SH-SY5Y (cell line): Measurements from ENCODE around the gene MTMR4.

Source experiments
- GATA2 ChIP-seq: IDR thresholded peaks from 2 replicates; pipeline ENCODE4 v1.6.1; 2011; ENCODE audit warnings: mild to moderate bottlenecking, low read depth, low read length
- GATA3 ChIP-seq: IDR thresholded peaks from 2 replicates; pipeline ENCODE4 v1.6.1; 2011; ENCODE audit warnings: low read depth, mild to moderate bottlenecking, low read length, moderate library complexity

MTMR4 gene

DNA sequence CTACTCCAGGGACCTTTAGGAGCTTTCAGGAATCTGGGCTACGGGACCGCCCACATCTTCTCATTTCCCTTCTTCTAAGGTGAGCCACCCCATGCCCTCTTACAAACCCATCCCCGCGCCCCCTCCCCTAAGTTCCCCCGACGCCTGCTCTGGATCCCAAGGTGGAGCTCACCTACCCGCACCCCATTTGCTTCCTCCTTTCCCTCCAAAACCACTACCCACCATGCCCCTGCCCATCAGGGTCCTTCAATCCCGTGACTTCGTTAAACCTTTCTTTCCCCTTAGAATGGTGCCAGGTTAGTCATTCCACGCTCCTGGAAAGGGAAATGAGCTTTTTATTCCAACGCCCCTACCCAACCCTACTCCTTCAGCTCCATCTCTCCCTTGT lies 326 bp upstream of the MTMR4 start:
- TF ChIP-seq GATA3 (no peak), GATA2 (no peak)

DNA sequence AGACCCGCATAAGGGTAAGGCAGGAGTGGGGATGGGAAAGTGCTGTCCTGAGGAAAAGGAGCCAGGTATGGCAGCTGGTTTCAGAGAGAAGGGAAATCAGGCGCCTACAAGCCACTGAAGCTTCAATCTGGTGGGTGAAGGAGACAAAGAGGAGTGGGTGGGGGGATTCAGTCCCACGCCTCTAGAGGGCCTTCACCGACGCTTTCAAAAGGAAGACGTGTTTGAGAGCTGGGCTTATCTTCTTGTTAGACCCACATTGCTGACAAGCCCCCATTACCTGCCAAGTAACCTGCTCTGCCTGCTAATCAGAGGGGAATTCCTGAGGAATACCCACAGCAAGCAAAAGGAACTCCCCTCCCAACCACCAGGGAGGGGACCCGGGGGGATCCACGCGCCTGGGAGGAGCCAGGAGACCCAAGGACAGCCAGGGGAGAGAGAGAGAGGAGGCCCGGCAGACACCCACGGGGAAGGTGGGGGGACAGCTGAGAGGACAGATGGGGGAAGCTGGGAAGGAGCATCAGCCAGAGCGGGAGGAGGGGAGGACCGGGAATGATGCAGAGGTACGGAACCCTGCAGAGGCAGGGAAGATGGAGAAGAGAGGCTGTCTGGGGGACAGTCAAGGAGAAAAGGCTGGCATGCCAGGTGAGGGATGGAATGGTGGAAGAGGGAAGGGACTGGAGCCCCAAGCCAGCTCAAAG lies 1.0 kb downstream of the MTMR4 start:
- TF ChIP-seq GATA2 (no peak), GATA3 (no peak)

DNA sequence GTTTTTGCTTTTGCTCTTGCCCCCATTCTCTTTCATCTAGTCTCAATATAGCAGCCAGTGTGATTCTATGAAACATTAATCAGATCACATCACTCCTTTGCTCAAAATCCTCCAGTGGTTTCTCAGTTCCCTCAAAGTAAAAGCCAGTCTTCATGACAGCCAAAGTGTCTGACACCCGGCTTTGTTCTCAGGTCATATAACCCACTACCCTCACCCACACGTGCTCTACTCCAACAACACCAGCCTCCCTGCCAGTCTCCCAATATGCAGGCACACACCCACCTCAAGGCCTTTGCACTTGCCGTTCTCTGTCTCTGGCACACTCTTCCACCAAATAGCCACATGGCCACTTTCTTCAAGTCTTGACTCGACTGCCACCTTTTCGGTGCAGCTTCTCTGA lies 4.4 kb downstream of the MTMR4 start:
- TF ChIP-seq GATA3 (no peak), GATA2 (no peak)

DNA sequence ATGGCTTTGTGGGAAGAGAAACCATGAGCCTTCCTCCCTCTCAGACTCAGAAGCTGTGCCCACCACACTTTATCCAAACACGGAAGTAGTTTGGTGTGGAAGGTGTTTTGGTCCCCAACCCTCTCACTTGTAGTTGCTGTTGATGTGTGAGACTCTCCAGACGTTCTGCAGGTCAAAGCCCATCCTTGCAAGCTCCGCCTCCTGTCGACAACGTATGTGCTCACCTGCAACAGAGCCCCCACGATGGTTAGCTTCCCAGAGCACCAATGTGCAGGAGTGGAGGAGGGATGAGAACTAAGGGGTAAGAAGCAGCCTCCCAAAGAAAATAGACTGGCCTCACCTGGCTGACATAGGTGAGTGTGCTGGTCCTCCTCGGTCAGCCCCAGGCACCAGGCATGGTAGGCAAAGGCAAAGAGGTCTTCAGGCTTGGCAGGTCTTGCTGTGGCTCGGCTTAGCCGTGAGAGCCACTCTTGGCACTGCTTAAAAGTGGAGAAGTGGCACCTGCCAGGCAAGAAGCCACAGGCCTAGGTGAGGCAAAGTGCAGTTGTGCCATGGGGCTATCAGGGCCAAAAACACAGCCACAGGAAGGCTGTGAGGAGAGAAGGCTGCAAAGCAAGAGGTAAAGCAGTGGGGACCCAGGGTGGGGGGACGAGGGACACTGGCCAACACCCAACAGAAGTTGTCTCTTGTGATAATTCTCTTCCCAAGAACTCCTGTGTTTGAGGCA lies 5.9 kb downstream of the MTMR4 start:
- TF ChIP-seq GATA2 (no peak), GATA3 (no peak)

DNA sequence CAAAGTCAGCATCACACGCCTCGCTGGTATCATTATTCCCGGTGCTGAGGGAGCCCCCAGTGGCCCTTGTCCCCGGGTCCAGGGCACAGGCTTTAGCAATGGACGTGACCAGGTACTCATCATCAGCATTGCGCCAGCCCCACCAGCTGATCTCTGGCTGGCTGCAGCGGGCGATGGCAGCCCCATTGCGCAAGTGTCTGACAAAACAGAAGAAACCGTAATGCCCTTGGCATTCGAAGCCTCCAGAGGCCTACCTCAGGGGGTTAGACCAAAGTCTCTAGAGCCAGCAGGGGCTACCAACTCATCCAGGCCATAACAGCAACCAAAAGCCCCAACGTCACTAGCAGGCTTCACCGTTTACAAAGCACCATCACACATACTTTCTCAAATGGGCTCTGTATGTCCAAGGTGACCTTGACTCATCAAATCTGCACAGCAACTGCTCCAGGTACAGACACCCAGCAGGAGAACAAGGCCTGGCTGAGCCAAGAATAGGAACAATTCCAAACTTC lies 7.3 kb downstream of the MTMR4 start:
- TF ChIP-seq GATA2 = no peak
- TF ChIP-seq GATA3 = no peak

GRCh38 chr17:58506354-58507080 lies 7.9 kb downstream of the MTMR4 start:
- no peak for TF ChIP-seq GATA3

DNA sequence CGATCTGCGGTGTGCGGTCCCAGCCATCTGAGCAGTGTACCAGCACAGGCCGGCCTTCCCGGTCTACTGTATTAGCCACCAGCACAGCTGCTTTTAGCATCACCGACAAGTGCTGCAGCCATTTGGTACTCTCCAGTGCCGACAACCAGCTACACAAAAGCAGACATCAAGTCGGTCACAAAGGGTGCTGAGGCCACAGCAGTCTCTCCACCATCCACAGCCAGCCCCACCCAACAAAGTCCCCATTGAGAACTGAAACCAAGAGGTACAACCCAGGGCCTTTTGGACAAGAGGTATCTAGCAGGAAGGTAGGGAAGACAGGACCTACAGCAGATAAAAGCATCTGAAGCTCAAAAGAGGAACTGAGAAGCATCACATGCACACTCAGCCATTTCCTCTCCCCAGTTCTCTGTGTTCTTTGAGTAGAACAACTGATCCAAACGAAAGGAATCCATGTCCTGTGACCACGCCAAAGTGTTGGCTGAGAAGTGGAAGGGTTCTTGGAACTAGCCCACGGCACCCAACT lies 9.5 kb downstream of the MTMR4 start:
- no peak for TF ChIP-seq GATA2
- TF ChIP-seq GATA3 = no peak

DNA sequence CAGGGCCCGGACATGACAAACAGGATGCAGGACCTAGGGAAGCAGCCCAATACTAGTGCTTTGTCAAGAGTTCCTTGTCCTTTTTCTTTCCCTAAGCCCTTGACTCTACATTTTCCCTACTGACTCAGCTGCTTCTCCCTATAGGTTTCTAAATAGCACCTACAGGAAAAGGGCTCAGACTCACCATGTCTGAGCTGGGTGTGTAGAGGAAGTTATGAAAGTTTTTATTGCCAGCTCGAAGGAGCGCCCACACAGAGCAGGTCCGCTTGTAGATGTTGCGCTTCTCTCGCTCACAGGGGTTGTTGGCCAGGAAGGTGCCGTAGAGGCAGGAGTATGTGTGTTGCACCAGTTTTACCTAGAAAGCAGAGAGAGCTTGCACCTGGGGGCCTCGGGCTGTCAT lies 10.6 kb downstream of the MTMR4 start:
- TF ChIP-seq GATA3 = no peak
- TF ChIP-seq GATA2 = no peak

DNA sequence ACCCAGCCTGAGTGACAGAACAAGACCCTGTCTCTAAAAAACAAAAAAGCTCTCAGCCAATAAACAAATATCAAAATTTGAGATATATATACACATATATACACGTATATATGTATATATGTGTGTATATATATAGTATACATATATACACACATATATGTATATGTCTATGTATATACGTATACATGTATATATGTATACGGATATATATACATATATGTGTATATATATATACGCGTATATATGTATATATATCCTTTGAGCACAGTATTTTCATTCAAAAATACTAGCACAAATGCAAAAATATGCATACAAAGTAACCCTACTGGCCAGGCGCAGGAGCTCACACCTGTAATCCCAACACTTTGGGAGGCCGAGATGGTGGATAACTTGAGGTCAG lies 13.0 kb downstream of the MTMR4 start:
- TF ChIP-seq GATA3 = no peak
- TF ChIP-seq GATA2 = no peak

DNA sequence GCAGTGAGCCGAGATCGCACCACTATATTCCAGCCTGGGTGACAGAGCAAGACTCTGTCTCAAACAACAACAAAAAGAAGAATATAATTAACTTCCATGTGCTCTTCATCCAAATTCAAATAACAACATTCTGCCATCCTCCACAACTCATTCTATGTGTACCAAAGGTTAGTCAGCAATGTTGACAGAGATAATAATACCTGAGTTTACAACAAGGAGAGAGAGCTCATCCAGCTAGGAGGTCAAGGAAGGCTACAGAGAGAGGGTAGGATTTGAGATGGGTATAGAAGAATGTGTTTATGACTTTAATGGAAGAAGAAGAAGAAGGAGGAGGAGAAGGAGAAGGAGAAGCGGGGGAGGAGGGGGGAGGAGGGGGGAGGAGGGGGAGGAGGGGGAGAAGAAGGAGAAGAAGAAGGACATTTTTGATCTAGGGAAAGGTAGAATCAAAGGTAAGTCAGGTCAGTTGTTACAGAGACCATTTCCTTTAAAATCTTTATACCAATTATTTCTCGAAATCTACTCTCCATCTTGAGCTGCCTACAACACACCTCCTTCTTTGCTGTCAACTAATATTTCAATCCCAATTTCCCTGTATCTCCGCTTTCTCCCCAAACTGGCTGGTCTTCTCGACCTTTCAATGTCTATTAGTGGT lies 16.1 kb downstream of the MTMR4 start:
- no peak for TF ChIP-seq GATA2
- TF ChIP-seq GATA3 = no peak

- TF ChIP-seq GATA3 (no peak), GATA2 (no peak)
Observed at GRCh38 chr17:58493506-58493905, 20.9 kb downstream of the MTMR4 start.

- TF ChIP-seq GATA3 (no peak), GATA2 (no peak)
Observed at GRCh38 chr17:58492238-58493121, 22.0 kb downstream of the MTMR4 start.

DNA sequence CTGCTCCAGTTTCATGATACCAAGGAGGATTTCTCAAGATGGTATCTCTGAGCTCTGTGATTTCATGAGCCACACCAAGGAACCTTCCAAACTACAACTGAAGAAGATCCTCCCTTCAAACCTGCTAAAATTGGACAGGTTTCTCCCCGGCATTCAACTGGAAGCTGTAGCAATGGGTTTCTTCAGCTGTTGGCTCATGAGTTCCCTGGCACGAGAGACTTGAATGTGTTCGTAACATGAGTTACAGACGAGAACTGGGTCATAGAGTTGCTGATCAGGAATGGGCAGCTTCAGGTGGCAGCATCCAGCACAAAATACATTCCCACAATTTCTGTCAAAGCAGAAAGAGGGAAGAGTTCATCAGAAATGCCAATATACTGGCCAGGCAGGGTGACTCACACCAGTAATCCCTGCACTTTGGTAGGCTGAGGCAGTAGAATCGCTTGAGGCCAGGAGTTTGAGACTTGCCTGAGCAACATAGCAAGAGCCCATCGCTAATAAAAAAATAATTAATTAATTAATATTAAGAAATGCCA lies 22.9 kb downstream of the MTMR4 start:
- no peak for TF ChIP-seq GATA3
- TF ChIP-seq GATA2 = no peak
